ENCODE results near the gene WDR38.
"Not testable (repeated sequence)": the region's sequence is repeated elsewhere in the genome, so short reads cannot be mapped to it uniquely, and the experiment has no call there.

WDR38 gene

GRCh38 chr9:124831642-124832364 is 21.5 kb upstream of the WDR38 start:
- FAIRE-seq: no peak

GRCh38 chr9:124834591-124834990 is 18.7 kb upstream of the WDR38 start:
- no peak for FAIRE-seq
- no peak for DNase-seq (ENCODE audit: extremely low spot score, insufficient read length, low read depth)

More at GRCh38 chr9:124831642-124832364, 21.5 kb upstream of the WDR38 start:
- no peak for DNase-seq (ENCODE audit: extremely low spot score, insufficient read length, low read depth)

GRCh38 chr9:124835026-124835557 is 18.2 kb upstream of the WDR38 start:
- DNase-seq (ENCODE audit: extremely low spot score, insufficient read length, low read depth): no peak
- no peak for FAIRE-seq

- DNase-seq (ENCODE audit: extremely low spot score, insufficient read length, low read depth); FAIRE-seq: not testable (repeated sequence)
Observed at GRCh38 chr9:124838132-124838531, 15.1 kb upstream of the WDR38 start.

GRCh38 chr9:124838567-124839275 is 14.5 kb upstream of the WDR38 start:
- not testable (repeated sequence) for DNase-seq (ENCODE audit: extremely low spot score, insufficient read length, low read depth); FAIRE-seq

- no peak for FAIRE-seq
Observed at GRCh38 chr9:124839612-124840299, 13.5 kb upstream of the WDR38 start.

GRCh38 chr9:124840300-124840833 is 12.9 kb upstream of the WDR38 start:
- FAIRE-seq: no peak
- DNase-seq (ENCODE audit: extremely low spot score, insufficient read length, low read depth): no peak

More at GRCh38 chr9:124839612-124840299, 13.5 kb upstream of the WDR38 start:
- DNase-seq (ENCODE audit: extremely low spot score, insufficient read length, low read depth): no peak

- FAIRE-seq (no peak), DNase-seq (ENCODE audit: extremely low spot score, insufficient read length, low read depth) (no peak)
Observed at GRCh38 chr9:124841075-124841821, 12.0 kb upstream of the WDR38 start.

- FAIRE-seq (no peak), DNase-seq (ENCODE audit: extremely low spot score, insufficient read length, low read depth) (no peak)
Observed at GRCh38 chr9:124843456-124844034, 9.7 kb upstream of the WDR38 start.

GRCh38 chr9:124844291-124844690 is 9.0 kb upstream of the WDR38 start:
- no peak for DNase-seq (ENCODE audit: extremely low spot score, insufficient read length, low read depth)
- no peak for FAIRE-seq

GRCh38 chr9:124846467-124846866 is 6.8 kb upstream of the WDR38 start:
- FAIRE-seq; DNase-seq (ENCODE audit: extremely low spot score, insufficient read length, low read depth): not testable (repeated sequence)

- FAIRE-seq (no peak), DNase-seq (ENCODE audit: extremely low spot score, insufficient read length, low read depth) (no peak)
Observed at GRCh38 chr9:124846969-124847368, 6.3 kb upstream of the WDR38 start.

- DNase-seq (ENCODE audit: extremely low spot score, insufficient read length, low read depth) (no peak), FAIRE-seq (no peak)
Observed at GRCh38 chr9:124849801-124850200, 3.5 kb upstream of the WDR38 start.

- DNase-seq (ENCODE audit: extremely low spot score, insufficient read length, low read depth): no peak
- FAIRE-seq: no peak
Observed at GRCh38 chr9:124852121-124852828, 985 bp upstream of the WDR38 start.

GRCh38 chr9:124853605-124854143 is 414 bp downstream of the WDR38 start:
- no peak for DNase-seq (ENCODE audit: extremely low spot score, insufficient read length, low read depth)
- no peak for FAIRE-seq

- FAIRE-seq (no peak), DNase-seq (ENCODE audit: extremely low spot score, insufficient read length, low read depth) (no peak)
Observed at GRCh38 chr9:124854161-124854560, 901 bp downstream of the WDR38 start.

GRCh38 chr9:124854822-124855221 is 1.6 kb downstream of the WDR38 start:
- no peak for FAIRE-seq
- DNase-seq (ENCODE audit: extremely low spot score, insufficient read length, low read depth): no peak

- DNase-seq (ENCODE audit: extremely low spot score, insufficient read length, low read depth) (no peak), FAIRE-seq (no peak)
Observed at GRCh38 chr9:124855566-124855943, 2.3 kb downstream of the WDR38 start.

All from GM18507 (cell line).